Stimulated activated CD4-positive, alpha-beta T cell treated with anti-CD3 and anti-CD28 coated beads, Interleukin-1b, Interleukin-23, amount 100 ng/mL, for 4 hours (primary cell): Measurements from ENCODE around the gene EXOC2.

ENCODE experiments used
- DNase-seq, 2 donors: peaks; one replicate each; pipeline ENCODE4 v3.0.0-alpha.2; 2020; ENCODE audit warnings: low read depth in 2 of 2

Gene EXOC2

DNA sequence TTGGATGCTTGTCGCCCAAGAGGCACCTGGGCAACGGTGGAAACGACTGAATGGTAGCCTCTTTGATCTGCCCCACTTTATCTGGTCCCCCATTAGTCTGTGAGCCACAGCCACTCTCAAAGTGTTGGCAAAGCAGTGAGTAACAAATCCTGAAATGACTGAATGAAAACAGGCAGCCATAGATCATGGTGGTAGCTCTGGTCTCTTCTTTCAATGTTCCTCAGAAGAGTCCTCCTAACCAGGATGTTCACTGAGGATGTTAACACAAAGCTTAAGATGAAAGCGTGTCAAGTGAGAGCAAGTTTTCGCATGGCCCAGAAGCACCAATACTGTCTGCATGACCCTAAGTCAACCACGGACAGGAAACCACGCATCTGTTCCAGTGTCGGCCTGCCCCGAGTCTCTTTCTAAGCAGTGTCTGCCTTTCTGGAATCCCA is 194.1 kb downstream of the EXOC2 start:
- no peak for DNase-seq

DNA sequence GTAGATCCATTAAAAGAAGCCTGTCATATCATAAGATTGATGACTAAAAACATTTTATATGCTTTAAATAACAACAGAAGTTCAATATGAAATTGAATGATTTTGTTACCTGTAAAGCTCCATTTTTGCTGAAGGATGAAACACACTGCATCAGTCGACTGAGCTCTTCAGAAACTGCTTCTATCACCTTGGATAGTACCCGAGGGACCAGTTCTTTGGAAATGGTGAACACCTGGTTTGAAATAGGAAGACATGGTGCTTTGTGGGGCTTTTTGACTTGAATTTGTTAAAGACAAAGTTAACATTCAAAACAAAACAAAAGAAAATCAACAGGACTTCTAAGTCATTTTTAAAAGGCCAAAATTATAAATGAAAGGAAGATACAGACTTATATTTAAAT is 195.7 kb downstream of the EXOC2 start:
- no peak for DNase-seq

DNA sequence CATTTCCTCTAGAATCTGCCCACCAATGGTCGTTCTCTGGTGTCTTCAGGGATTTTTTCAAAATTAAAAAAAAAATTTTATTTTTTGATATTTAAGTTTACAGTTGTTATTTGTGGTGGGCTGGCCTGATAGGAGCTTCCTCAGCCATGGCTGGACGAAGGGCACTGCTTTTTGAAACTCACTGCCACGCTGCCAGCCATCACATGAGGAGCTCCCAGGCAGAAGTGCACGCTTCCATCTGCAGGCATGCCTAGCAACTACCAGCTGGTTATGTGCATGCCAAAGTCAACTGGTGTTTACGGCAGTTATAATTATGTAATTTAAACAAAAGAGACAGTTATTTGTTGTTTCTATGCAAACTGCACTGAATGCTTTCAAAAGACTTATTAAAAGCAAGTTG is 196.3 kb downstream of the EXOC2 start:
- DNase-seq: no peak

DNA sequence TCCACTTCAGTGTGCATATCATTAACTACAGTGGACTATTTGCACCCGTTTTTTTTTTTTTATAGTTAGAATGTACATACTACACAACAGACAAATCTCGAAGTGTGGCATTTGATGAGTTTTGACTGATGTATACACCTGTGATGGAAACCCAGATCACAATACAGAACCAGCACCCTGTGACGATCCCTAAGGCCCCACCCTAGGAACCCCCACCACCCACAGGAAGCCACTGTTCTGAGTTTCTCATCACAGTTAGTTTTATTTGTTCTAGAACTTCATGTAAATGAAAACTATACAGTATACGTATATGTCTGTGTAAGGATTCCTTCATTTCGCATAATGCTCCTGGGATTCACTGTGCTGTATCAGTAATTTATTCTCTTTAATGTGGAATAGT is 198.5 kb downstream of the EXOC2 start:
- DNase-seq: no peak

DNA sequence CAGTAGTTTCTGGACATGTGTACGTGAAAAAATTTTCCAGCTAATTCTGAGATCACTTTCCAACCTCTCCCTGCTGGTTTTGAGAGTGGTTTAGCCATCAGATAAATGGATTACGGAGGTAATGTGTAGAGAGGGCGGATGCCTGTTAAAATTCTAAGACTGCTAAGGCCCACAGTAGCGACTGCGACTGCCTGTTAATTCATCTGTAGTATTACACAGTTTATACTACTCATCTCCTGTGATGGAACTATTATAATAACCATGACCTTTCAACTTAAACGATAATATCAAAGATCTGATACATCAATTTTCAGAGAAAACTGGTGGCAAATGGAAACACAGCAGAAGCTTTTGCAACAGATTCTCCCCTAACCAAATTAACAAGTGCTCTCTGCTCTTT is 199.1 kb downstream of the EXOC2 start:
- DNase-seq: no peak

DNA sequence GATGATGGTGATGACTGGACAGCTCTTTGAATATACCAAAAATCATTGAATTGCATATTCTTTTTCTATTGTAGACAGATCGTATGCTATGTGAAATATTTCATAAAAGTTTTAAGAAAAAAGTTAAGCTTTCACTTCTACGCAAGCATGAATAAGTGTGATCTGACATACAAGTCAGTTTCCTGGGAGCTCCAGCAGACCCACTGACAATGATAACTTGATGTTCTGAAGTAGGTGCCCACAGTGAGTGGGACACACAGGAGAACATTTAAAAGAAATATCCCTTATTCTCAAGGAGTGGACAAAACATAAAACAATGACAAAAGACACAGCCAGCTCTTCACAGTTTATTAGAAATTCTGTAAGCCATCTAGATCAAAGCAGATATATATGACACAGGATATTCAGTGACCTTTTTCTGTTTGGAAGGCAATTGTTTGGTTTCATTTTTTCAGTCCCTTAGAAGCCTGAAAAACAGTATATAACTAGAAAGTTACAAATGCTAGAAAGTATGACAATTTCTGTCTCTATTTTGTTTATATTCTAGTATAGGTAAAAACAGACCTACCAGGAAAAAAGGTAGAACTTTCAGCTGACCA is 200.0 kb downstream of the EXOC2 start:
- no peak for DNase-seq

DNA sequence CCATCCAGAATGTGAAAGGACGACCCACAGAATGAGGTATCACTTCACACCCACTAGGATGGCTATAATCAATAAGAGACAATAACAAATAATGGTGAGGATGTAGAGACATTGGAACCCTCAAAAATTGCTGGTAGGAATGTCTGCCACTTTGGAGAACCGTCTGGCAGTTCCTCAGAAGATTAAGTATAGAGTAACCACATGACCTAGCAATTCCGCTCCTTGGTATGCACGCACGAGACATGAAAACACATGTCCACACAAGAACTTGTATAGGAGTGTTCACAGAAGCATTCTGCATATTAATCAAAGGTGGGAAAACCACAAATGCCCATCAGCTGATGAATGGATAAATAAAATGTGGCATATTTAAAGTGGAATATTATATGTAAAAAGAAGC is 200.8 kb downstream of the EXOC2 start:
- DNase-seq: no peak

DNA sequence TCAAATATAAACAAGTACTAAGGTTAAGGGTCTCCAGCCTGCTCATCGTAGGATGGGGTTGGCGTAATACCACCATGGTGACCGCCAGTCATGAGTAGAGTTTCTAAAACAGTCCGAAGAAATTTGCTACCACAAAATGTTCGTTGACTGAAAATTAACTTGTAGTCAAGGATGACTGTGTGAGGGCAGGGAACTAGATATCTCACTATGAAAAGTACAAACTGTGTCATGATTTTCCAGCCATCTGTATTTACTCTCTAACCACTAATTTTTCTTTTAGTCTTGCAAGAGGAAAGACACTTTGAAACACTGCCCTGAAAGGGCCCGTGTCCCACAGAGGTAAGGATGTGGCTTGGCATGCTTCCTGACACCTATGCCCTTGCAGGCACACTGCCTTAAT is 201.7 kb downstream of the EXOC2 start:
- DNase-seq: no peak

DNA sequence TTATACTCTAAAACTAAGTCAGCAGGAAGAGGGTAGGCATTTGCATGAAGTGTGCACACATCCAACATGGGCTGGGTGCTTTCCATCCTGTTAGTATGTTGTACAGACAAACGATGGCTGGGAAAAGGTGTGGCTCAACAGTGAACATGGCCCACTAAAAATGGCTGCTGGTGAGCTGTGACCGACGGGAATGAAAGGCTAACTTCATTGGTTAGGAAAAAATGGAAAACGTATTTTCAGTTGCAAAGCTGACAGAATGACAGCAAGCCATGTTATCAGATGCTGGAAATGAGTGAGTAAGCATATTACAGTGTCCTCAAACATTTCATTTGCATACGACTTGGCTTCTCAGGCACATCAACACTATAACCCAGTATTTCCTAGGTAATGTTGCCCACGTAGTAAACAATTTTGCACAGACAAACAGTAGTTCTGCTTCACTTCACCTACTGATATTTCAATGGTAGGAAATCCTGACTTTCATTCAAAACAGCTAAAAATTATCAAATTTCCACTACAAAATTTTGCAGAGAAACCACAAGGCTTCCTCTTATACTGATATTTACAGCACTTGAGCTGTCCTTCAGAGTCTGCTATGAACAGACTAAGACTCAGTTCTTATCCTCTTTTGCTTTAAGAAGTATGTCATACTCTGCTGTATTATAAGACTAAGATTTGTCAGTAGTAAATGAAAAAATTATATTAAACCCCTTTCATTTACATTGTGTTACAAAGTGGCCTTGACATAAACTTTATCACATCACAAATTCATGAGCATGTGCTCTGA is 202.5 kb downstream of the EXOC2 start:
- DNase-seq: no peak

DNA sequence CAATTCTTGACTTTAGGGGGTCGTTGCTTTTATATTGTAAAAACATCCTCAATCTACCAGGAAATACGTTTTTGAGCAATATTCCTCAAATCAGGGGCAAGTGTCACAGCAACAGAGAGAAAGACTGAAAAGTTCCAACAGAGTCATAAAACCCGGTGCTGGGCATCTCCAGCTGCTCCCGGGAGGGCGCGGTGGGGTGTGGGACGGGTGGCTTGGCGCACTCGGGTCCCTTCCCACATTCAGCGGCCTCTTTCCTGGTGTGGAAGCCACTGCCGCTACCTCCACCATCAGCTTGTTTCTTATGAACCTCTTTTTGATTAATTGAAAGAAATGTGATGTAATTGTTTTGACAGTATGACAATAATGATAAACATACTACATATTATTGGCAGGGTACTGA is 203.2 kb downstream of the EXOC2 start:
- DNase-seq: no peak

DNA sequence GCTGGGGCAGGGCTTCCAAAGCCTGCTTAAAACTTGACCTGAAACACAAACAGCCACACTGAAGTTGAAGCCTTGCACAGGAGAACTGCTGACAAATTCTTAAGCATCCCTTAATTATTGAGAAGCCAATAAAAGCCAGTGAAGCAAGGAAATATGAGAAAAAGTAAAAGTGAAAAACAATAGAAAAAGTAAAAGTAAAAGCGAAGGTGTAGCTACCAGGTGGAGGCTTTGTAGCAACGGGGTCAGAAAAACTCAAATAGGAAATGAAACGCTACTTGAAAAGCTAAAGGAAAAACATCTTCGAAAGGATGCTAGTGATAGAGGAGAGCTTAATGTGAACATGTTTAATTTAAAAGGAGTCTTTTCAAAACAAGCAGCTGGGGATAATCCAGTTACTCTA is 203.9 kb downstream of the EXOC2 start:
- no peak for DNase-seq

DNA sequence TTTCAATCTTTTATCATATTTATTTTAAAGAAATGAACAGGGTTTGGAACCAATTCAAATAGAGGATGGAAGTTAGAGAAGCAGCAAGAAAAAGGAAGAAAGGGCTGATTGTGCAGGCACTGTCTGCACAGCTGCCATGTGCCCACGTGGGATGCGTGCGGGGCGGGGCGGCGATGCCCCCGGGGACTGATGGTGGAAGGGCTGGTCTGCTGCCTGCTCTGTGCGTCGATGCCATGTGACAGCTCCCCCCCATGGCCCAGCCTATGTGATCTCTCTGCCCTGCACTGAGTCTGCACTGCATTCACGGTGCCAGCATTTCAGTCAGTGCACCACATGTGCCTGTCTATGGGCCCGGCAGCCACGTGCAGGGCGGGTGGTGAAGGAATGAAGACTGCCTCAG is 205.0 kb downstream of the EXOC2 start:
- DNase-seq: no peak

DNA sequence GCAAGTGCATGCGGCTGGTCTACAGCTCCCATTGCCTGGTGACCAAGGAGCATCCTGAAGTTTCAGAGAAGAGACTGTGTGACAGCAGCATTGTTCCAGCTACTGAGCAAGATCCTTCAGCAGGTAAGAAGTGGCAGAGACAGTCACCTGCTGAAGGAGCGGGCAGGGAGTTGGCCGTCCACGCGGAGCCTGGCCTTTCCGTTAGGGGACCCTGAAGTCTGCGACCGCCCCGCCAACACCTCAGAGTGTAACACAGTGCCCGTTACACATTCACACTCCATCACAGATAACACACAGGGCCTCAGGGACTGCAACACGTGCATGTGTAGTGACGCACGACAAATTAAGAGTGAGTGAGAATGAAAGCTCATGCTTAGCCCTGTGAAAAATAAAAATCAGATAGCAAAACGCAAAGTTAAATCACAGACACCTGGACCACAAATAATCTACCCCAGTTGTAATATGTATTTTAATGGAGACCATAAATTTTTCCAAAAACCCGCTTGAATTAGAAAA is 207.2 kb downstream of the EXOC2 start:
- no peak for DNase-seq

DNA sequence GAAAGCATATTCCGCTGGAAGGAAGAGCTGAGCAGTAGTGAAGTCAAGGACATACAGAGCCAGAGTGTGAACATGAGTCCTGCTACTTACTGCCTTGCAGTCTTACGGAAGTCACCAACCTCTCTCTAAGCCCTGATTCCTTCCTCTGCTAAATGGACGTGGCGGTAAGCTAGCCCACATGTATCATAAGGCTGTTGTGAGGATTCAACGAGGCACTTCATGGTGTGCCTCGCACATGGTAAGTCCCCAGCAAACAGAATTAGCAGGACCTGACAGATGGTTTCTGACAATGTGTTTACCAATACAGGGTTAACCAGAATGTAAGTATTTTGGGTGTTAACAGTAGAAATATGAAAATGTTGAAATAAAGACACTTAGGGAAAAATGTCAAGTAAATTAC is 208.2 kb downstream of the EXOC2 start:
- DNase-seq: no peak

DNA sequence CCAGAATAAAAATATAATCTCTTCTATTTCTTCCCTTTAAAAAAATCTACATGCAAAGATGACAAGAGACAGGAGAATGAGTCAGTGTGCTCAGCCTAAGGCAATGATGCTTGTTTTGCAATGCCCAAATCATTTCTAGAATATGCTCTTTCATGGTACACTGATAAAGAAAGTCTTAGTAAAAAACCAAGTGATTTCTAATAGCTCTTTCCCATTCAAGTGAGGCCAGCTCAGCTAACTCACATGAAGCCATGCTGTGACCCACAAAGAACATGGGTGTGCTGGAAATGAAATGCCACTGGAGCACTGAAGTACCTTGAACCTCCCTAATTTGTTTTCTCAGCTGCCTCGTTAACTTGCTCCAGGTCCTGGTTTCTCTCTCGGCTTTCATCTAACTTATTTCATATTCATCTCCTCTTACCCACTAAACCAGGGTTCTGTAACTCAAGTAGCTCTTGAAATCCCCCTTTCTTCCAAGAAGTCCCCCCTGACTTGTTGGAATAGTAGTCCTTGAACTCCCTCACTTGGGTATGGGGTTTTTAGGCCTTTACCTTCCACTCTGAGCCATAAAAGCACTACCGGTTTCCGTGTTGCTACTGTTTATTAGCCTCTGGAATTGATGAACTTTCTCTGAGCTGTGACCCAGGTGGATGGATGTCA is 208.7 kb downstream of the EXOC2 start:
- DNase-seq: no peak

DNA sequence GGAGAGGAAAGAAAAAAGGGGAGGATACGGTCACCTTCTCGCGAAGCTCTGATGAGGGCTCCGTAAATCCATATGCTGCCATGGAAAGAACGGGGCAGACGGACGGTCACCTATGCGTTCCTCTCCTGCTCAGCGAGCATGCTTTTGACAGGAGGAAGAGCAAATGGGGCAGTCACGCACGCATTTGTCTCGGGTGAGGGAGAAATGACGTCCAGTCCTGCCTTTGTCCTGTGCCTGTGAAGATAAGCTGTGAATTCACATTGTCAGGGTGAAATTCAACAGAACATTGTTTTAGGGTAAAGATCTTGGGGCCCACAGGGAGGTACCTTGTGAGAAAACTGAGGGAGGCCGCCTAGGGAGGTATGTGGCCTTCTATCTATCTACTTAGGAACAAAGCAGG is 217.6 kb downstream of the EXOC2 start:
- DNase-seq: no peak

DNA sequence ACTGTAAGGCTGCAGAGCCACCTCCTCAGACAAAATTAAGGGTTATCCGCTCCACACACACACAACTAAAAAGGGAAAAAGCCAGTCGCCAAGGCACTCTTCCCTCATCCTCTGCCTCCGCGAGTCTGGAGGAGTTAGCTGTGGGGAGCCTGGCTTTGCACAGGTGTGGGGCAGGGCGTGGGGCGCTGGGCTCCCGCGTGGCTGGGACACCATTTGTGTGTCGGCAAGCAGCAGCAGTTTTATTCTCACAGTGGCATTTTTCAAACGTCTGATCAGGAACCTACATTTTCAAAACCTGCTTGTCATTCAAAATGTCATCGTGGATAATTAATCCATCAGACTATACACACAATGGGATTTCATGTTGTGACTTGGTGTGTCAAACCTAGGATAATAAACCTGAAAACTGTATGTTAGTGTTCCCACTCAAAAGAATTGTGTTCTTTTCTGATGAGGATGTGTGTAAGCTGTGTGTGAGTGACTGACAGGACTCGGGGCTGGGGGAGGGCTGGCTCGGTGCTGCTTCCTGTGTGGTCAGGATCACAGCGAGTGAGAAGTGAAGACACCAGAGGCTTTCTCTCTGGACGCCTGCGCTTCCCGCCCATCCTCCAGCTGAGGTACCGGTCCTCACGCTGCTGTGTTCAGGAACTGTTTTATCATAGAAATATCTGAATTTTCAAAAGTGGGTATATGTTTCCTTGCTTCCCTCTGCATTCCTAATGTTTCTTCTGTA is 218.3 kb downstream of the EXOC2 start:
- peak; percentile 61 to 64 for DNase-seq

DNA sequence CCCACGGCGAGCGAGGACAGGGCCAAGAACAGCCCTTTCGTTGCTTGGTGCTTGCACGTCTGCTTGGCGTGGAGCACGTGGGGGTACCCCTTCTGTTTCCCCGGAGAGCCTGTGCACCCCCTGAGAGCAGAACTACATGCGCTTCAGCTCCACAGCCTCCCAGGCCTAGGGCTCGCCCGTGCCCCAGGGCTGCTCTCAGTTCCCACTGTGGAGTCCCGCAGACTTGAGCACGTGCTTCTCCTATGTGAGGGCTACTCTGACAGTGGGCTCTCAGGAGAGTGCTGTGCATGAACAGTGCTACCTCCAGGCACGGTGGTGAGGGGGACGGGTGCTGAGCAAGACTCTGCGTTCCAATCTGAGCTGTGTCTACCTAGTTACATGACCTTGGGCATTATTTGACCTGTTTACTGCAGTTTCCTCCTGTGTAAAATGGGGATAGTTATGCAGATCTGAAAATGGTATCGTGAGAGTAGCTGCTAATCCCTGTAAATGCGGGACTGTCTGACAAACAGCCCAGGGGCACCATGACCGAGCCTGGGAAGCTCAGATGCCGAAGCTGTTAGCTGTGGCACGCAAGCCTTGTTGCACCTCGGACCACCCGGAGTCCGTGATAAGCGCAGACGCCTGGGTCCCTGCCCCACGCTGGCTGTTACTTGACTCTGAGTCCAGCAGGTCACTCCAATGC is 219.0 kb downstream of the EXOC2 start:
- DNase-seq: no peak

DNA sequence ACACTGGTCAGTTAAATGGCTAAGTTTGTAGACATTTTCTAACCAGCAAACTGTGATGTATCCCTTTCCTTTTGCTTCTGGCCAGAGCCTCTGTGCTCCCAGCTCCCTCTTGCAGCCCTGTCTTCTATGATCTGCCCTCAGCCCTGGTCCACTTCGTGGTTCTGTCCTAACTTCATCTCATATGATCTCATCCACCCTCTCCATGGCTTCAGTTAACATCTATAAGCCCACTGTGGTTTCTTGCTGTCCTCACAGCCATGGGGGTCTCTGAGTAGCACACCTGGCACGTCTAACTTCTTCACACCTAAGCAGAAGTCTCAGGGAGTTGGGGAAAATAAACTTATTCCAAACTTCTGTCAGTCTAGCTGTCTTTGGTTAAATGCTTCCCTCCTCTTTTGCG is 219.6 kb downstream of the EXOC2 start:
- no peak for DNase-seq

DNA sequence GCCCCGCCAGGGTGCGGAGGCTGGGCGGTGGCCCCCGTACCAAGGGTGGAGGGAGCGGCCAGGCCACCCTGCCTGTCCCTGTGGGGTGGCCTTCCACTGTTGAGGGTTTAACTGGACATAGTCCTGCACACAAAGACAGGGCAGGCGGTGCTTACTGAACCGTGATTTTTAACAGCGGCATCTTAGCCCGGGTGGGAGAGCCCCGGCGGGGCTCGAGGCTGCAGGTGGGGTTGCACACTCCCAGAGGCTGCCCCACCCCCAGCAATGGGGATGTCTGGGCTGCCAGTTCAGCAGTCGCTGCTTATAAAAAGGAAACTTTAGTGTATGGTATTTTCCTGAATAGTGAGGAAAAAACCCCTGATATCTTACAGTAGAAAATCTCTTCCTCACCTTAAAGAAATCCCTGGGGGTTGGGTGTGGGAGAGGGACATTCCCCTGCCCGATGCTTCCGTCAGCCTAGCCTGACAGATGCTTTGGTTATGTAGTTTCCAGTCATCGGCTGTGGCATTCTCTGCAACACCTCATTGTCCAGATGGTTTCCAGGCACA is 222.0 kb downstream of the EXOC2 start:
- DNase-seq: no peak
